ENCODE results near the gene NAV3.

NAV3 gene

DNA sequence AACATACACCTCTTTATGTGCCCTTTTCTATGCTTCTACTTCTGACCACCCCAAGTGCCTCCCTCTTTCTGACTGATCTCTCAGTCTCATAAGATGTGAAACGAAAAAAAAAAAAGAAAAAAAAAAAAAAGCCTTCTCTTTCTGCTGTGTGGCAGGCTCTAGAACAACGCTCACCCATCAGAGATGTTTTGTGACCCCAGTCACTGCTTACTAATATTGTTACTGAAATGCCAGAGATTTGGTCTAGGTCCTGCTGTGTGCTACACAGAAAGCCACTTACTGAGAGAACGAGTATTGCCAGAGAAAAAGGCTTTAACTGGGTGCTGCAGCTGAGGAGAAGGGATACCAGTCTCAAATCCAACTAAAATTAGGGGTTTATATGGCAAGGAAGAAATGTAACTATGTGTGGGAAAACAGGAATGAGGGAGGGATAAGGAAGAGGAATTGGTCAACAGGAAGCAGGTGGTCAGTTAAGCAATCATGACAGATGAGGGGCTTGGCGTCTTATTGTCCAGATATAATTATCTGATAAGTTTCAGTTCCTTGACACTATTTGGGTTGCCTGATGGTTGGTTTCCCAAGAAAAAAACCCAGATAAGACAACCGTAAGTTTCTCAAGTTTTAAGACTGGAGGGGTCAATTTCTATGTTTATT is 149.0 kb downstream of the NAV3 start:
- in situ Hi-C loops (cut with MboI; ENCODE audit: low sequenced_read_pairs): no loop called here

DNA sequence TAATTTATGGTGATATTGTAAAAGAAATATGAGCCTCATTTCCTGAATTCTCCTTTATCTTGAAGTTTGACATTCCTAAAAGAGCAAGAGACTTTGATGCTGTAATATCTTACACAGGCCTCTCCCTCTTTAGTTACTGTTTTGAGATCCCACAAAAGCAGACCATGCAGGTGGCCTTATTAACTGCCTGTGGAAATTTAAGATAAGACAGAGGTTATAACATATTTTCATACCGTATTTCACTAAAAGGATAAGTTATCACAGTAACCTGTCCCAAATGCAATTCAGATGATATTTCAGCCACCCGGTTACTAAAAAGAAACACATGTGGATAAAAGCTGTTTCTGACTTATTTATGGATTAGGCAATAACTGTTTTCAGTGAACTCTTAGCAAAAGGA is 150.1 kb downstream of the NAV3 start:
- in situ Hi-C loops (cut with MboI; ENCODE audit: low sequenced_read_pairs): no loop called here

DNA sequence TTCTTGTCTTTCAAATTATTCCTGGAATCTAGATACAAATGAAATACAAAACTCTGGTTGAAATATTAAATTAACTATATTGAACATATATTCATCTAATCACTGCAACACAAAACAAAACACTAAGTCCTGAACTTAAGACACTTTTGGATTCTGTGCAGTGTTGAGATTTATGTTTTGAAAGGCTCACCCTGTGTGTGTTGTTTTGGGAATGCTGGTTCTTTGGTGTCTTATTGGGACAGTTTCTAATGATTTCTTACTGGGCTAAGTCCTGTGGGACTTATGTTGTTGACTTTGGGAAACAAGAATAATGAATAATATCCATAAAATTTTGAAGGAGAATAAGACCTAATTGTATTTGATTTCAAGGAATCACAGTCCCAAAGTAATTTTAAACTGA is 153.2 kb downstream of the NAV3 start:
- in situ Hi-C loops (cut with MboI; ENCODE audit: low sequenced_read_pairs): no loop called here

DNA sequence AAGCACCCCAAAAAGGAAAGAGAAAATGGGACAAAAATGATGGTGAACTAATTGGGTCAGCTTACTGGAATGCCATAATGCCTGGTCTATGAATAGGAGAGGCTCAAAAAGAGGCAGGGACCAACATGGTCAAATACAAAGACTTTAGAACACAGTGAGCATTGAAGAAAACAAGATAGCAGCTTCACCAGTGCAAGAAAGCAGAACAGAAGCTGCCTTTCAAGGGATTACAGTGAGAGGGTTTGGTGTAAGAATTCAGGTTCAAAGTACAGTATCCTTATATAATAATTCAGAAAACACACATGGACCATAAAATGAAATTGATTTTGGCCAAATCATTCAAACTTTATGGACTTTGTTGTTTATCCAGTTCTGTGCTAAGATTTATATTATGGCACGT is 162.1 kb downstream of the NAV3 start:
- in situ Hi-C loops (cut with MboI; ENCODE audit: low sequenced_read_pairs): no loop called here

DNA sequence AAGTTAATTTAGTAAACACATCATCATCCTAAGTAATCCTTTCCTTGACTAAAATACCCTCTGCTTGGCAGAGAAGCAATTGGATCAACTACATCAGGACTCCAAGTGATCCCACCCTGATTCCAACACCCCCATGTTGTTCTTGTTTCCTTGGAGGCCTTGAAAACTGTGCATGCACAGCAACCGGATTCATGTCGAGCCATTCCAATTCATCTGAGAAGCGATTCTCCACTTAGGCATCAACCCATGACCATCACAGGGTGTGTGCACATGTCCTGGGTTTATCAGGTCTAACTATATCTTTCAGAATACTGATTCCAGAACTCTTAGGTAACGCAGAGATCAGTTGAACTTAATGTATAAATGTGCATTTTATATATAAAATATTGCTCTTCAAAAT is 163.0 kb downstream of the NAV3 start:
- in situ Hi-C loops (cut with MboI; ENCODE audit: low sequenced_read_pairs): no loop called here

DNA sequence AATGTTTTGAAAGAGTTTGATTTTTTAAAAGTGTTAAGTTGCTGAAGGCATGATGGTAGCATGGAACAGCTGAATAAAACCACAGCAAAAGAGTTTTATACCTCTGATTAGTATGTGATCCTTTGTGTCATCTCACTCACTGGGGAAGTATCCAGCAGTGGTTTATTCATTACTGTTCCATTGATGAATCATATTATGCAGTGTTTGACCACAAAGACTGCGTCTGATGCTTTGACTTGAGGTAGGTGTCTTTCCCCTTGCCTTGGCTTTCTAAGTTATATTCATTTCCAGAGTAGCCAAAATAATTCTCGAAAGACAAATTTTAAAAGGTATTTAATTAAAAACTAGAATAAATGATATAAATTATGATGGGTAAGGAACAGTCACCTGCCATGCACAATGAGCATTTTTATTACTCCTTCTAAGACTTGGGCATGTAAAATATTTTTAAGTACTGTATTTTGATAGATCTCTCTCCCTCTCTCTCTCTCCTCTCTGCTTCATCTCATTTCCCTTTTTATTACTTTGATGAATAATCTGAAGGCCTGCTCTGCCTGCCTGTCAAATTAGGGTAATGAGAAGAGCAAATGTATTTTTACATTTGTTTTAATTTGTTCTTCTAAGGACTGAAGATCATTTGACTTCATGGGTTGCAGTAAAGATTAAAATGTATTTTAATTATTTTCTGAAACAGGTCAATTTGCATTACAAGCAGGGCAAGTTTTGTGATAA is 164.9 kb downstream of the NAV3 start:
- in situ Hi-C loops (cut with MboI; ENCODE audit: low sequenced_read_pairs): no loop called here

DNA sequence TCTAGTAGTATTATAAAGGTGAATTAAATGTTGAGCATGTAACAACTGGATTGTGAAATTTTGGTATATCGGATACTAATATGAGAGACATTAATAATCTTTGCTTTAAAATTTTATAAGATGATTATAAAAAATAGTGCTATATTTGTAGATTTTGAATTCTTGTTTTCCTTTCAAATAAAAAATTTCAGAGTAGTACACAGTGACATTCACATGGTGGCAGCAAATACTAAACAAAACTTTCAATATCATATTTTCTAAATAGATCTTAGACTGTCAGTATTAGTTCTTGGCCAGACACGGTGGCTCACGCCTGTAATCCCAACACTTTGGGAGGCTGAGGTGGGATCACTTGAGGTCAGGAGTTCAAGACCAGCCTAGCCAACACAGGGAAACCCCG is 166.0 kb downstream of the NAV3 start:
- in situ Hi-C loops (cut with MboI; ENCODE audit: low sequenced_read_pairs): no loop called here

DNA sequence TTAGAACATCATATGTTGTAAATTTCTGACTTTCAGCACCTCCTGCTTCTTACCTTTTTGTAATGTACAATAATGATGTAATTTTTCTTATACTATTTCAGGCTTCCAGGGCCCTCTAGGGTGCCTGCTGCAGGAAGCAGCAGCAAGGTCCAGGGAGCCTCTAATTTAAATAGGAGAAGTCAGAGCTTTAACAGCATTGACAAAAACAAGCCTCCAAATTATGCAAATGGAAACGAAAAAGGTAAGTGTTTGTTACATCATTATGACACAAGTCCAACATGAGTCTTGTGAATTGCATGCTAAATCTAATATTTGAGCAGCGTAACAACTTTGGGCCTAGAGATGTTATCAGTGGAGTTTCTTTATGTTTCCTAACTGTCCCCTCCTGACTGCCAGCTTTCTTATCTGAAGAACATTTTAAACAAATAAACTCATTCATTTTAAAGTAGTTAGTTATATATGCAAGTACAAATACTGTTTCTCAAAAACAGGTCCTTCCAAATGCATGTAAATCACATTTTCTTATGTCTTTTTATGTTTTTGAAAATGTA is 167.6 kb downstream of the NAV3 start:
- in situ Hi-C loops (cut with MboI; ENCODE audit: low sequenced_read_pairs): no loop called here

DNA sequence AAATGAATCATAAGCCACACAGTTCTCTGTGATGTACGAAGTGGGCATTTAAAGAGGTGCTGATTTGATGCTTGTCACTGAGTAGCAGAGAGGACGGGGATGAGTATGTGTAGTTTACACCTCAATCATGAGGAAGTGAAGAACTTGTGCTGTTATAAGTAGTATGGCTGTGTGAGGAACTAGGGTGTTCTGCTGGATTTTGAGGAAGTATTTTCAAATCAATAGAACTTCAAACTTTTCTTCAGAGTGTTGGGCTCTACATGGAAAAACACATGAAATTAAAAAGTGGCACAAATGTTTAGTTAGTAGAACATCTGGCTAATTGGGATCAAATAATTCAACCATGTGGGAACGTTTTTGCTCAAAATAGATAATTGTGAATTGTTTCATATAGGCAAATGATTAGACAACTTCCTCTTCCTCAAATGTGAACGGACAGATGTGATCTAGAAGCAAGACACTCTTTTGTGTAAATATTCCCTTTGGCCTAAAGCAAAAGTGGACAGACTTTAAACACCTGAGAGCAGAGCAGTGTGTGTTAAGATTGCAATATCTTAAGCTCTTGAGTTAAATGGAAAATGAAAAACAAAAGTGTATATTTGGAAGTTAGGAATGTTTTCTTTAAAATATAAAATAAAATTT is 168.5 kb downstream of the NAV3 start:
- in situ Hi-C loops (cut with MboI; ENCODE audit: low sequenced_read_pairs): no loop called here

DNA sequence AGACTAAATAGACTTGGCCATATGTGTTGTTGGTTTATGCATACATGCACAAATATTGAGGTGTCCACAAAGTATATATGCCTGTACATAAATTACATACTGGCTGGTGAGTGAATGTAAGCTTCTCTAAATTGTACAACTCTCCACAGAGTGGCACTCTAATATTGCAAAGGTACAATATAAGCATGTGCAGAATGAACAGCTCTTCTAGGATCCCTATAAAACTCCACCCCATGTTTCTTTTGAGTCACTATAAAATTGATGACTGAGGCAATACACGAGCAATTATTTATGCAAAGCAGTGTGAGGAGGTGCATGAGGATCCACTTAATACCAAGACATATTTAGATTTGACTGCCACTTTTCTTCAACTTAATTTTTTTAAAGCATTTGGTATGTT is 172.2 kb downstream of the NAV3 start:
- in situ Hi-C loops (cut with MboI; ENCODE audit: low sequenced_read_pairs): no loop called here

DNA sequence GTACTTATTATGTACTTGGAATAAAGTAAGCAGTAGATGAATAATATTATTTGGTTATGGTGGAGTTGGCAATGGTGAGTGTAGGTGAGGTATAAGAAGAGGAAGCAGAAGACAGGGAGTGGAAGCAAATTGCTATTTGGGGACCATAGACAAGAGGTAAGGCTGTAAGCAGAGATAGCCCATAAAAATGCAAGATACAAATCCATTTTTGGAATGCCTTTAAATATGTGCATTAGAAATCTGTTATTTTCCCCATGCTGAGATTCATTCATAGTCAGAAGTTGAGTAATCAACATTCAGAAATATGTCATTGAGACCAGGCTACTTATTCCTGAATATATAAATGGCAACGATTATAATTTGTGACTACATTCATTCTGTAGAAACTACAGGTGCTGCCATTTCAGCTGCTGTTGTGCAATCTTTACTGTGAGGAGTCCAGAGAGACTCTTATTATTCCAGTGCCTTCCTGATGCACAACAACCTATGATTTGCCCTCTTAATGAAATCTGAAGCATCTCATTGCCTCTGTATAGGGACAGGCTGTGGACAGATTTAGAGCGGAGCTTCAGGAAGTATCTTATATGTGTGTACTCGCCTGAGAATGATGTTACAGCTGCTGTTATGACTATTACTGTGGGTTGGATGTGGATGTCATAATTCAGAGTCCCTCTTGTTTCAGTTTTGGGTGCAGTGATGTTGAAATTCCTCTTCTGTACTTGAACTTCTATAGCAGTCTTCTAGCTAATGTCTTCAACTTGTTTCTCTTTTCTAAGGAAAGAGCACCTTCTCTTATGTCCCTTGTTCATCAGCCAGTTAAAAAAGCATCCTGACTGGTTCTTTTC is 173.8 kb downstream of the NAV3 start:
- in situ Hi-C loops (cut with MboI; ENCODE audit: low sequenced_read_pairs): no loop called here

DNA sequence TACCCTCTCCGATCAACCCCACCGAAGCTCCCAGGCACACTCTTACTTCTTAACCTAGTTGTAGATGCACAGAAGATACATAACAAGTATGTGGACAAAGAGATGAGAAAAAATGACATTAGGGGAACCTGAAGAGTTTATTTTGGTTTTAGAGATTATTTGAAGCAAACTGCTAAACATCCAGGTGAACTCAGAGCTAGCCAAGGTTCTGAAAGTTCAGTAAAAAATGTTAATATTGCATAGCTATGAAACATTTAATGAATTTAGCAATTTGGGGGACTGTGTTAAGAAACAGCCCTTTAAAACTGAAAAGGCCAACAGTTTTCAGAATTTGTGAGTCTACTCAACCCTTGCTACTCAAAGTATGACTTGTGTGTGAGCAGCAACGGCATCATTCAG is 174.4 kb downstream of the NAV3 start:
- in situ Hi-C loops (cut with MboI; ENCODE audit: low sequenced_read_pairs): no loop called here

DNA sequence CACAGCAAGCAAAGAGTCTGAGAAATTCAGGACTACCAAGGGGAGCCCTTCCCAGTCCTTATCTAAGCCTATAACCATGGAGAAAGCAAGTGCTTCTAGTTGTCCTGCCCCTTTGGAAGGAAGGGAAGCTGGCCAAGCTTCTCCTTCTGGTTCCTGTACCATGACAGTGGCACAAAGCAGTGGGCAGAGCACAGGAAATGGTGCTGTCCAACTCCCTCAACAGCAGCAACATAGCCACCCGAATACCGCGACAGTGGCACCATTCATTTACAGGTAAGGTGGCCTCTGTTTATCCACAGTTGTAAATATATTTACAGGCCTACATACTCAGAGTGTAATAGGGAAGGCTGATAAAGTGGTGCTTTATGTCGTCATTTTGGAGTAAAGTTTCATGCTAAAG is 176.5 kb downstream of the NAV3 start:
- in situ Hi-C loops (cut with MboI; ENCODE audit: low sequenced_read_pairs): no loop called here

DNA sequence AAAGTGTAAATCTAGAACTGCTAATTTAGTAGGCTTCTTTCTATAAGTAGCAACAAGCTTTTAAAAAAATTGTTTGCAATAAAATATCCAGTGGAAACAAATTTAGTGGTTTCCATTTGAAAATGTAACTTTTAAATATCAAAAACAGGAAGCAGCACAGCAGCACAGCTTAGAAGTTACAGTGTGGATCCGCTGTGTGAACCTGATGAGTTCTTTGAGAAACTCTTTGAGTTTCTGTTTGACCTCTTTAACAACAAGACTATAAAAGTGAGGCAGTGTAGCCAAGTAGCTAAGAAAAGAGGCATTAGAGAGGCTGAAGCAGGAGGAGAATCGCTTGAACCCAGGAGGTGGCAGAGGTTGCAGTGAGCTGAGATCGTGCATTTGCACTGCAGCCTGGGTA is 178.3 kb downstream of the NAV3 start:
- in situ Hi-C loops (cut with MboI; ENCODE audit: low sequenced_read_pairs): no loop called here

DNA sequence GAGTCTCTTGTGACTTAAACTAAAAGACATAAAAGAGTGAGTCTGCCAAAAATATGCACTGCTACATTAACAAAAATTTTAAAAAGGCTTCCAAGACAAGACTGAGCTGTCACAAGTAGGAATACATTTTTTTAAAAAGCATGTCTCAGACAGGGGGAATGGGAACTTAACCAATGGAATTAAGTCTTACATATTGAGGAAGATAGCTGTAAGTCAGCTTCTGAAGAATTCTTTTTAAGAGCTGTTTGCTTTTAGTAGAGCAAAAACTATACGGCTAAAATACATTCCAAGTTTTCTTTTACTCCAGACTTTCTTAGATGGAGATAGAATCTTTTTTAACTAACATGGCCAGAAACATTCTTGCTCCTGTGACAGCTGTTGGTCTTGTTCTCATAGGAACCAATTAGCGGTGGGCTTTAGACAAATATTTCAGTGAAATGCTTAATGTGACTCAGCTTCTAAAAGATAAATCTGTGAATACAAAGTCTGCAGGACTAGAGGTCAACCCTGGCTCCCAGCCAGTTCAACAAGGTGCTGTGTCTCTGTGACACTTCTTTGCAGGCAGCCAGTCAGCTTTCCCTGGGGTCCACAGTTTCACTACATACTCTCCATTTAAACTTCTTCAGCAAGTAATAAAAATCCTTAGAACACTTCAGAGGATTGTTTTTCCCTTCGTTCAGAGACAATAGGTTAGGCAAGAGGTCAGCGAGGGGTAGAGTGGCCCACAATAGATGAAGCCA is 187.6 kb downstream of the NAV3 start:
- in situ Hi-C loops (cut with MboI; ENCODE audit: low sequenced_read_pairs): no loop called here

DNA sequence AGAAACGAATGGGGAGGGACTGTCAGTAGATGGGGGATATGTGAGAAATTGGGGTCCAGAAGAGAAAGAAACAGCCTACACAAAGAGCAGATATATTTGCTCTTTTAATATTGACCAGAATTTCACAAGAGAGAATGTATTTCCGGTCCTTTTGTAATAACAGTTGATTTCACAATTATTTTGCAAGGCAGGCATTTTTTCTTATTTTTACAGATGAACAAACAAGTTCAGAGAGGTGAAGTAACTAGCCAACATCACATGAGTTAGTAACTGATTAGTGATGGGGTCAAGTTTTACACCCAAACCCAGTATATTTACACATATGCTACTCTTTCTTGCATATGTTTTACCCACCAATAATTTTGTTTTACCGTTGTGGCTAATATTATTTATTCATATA is 188.2 kb downstream of the NAV3 start:
- in situ Hi-C loops (cut with MboI; ENCODE audit: low sequenced_read_pairs): no loop called here

DNA sequence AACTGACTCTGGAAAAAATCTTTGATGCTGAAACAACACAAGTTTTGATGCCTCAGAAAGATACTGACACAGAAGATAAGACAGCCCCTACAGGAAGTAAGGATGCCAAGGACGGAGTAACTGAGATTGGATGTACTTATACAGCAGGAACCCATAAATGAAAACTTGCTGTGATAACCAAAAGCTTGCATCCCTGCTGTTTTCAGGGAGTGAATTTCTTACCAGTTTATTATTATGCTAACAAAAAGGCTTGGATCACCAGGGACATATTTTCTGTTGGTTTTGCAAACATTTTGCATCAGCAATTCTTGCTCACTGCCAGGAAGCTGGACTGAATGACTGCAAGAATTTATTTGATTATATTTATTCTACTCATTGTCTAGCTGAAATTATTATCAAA is 197.7 kb downstream of the NAV3 start:
- in situ Hi-C loops (cut with MboI; ENCODE audit: low sequenced_read_pairs): no loop called here

DNA sequence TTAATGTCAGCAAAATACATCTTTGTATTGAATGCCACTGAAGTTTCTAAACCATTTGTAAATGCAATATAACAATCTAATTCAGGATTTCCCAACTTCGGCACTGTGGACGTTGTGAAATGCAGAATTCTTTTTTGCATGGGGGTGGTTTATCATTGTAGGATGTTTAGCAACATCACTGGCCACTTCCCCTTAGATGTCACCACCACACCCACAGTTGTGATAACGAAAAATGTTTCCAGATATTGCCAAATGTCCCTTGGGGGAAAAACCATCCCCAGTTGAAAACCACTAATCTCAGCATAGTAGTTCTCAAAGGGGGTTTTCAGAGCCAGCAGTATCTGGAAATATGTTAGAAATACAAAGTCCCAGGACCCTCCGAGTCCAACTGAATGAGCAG is 203.3 kb downstream of the NAV3 start:
- in situ Hi-C loops (cut with MboI; ENCODE audit: low sequenced_read_pairs): no loop called here

DNA sequence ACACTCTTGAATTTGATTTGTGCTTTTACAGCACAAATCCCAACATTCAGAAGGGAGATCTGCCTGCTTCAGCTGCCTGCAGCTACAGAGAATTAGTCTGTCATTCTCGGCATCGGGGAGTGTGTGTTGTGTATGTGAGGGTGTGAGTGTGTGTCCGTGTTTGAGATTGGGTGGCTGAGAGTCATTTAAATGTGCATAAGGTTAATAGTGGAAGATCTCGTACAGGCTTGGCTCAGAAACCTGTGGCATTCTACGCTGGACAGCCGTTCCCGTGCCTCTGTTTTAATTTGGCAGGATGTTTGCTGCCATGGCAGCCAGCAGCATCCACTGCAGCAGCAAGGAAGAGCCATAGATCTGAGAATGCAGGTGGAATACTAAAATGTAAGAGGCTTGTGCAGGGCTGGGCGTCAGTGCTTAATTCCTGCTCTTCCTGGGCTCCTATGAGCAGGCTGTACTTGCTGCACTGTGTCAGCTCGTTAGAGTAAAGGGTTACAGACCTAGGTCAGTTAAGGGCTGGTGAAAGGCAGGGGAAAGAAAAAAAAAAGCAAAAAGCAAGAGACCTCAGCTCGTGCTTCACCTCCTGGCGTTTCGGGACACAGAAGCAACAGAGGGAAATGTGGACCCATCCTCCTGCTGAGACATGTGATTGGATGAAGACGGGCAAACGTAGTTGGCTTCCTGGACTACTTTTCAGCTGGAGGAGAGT is 205.4 kb downstream of the NAV3 start:
- in situ Hi-C loops (cut with MboI; ENCODE audit: low sequenced_read_pairs): no loop called here

DNA sequence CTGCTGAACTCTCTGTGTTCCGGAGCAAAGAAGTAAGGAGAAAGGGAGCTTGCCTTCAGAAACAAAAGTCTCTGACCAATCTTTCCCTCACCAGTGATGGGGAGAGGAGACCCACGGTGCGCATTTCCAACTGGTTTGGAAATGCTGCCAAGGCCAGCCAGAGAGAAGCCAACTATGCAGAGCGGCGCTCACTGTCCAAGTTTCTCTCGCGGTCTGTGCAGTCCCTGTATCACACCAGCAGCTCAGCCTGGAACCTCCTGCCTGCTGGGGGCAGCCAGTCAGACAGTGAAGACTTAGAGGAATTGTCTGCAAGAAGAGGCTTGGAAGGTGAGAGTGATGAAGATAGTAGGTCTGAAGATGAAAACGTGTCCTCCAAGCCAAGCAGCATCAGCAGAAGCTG is 206.2 kb downstream of the NAV3 start:
- in situ Hi-C loops (cut with MboI; ENCODE audit: low sequenced_read_pairs): no loop called here

Data from HL-60/S4 treated with phorbol 12-myristate 13-acetate at 8.2 ng/mL for 4 days and 3 days (cell line).